GM18867 (cell line): ENCODE data around the gene KHNYN.
A peak's percentile ranks its signal among the peaks of the same experiment; 100 is the strongest.

Source experiments
- ATAC-seq: cut with Tn5 transposase; IDR thresholded peaks from one replicate; pipeline ENCODE4 v1.9.1; 2021; ENCODE audit warnings: mild to moderate bottlenecking, moderate library complexity; ENCODE audit not compliant: unreplicated experiment

KHNYN gene

DNA sequence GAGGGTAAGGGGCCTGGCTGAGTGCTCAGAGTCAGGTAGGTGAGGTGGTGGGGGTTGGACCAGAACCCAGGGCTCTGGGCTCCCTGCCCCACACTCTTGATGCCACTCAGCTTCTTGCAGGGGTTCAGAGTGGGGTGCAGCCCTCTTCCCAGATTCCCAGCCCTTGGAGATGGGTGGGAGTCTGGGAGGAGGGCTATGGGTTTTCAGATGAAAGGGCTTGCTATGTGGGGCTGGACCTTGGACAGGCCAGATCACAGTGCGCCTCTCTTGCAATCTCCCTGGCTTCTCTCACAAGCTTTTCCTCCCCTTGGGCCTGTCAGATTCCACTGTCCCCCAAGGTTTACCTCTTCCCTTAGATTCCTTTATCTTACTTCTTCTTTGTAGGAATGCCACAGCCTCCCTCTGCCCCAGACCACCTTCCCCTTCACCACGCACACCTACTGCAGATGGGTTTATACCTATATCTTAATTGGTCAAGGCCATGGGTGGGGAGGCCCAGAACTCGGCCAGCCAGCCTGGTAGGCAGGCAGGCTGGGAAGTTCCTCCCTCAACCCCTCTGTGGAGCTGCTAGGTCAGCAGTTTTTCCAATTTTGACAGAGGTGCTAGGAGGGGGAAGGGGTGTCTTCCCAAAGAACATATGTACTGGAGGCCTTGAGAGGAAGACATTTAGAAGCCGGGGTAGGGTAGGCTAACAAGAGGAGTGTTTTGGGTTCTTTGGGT lies 29.6 kb upstream of the KHNYN start:
- no peak for ATAC-seq

DNA sequence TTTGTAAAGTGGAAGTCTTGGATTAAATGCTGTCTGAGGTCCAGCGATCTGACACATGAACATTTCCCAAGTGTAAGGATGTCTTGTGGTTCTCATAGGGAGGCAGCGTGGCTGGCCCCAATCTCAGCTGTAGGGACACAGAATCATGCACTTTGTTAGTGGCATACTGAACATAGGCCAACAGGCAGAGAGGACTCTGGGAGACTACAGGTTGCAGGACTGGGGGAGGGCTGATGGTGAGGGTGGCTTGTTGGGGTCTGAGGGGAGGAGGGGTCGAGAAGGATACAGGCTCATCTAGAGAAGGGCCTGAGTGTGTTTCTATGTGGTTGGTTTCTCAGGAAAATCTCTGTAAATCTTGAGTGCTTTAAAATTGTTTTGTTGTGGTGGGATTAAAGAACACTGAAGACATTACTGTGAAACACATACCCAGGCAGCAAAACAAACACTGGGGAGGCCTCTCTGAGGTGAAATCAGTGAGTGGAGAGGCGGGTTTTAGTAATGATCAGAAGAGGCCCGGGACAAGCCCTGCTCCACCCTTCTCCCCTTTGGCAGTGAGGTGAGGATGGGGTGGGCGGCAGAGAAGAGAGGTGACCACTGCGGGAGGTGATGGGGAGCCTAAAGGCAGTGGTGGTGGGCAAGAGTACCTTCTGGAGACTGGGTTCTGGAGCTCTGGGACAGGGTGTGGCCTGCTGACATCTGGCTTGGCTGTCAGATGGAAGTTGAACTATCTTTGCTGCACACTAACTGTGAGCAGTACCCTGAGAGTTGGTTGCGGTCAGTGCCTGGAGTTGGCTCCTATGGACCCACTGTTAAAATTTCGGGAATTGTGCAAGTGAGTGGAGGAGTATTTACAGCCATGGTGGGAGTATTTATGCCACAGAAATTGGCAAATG lies 27.7 kb upstream of the KHNYN start:
- ATAC-seq = no peak

DNA sequence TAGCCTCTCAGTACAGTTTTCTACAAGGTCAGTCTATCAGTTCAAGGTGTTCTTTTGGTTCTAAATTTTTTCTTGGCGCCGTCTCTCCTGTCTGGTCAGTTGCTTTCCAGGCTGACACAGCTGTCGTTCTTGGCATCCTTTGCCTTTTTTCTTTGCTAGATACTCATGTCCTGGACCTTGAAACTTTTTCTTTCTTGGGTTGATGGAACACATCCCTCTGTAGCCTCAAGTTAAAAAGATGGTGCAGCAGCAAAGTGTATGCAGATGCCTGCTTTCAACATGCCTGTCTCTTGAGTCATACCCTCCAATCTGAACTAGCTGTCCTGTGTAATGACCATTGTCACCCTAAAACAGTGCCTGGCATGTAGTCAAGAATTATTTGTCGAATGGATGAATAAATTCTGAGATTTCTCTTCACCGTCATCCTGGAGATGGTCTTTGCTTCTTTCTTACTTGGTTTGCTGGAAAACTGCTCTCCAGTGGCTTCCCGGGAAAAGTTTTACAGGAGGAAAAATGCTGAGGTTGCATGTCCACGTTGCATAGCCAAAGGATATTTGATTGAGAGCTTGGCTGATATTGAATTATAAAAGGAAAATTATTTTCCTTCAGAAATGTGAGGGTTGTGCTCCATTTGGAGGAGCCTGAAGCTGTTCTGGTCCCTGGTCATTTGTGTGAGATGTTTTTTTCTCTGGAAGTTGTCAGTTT lies 26.3 kb upstream of the KHNYN start:
- ATAC-seq = no peak

DNA sequence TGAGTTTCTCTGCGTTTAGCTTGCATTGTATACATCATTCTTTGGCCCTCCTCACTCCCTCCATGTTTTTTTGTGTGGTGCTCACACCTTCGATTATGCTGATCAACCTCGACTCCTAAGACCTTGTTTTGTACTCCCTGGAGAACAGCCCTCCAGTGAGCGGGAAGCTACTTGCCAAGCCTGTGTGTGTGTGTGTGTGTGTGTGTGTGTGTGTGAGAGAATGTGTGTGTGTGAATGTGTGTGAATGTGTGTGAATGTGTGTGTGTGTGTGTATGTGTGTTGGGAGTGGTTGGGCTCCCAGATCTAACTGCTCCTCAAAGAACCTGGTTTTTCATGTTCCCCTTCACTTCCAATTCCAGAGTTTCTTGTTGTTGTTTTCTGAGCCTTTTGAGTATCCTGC lies 24.9 kb upstream of the KHNYN start:
- no peak for ATAC-seq

DNA sequence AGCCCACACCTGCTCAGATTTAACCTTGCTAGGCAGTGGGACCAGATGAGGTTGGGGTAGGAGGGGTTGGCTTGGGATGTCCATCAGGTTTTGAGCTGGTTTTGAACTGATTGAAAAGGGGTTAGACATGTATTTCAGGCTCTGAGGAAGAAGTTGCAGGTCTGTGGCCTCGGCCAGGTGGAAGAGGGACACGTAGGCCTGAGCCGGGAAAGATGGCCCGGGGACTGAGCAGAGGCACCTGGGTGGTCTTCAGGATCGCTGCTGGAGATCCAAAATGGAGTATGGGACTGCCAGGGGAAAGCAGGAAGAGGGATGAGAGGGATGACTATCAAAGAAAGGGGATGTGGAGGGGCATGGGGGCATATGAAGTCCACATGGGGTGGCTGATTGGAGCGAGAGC lies 23.3 kb upstream of the KHNYN start:
- ATAC-seq = no peak

DNA sequence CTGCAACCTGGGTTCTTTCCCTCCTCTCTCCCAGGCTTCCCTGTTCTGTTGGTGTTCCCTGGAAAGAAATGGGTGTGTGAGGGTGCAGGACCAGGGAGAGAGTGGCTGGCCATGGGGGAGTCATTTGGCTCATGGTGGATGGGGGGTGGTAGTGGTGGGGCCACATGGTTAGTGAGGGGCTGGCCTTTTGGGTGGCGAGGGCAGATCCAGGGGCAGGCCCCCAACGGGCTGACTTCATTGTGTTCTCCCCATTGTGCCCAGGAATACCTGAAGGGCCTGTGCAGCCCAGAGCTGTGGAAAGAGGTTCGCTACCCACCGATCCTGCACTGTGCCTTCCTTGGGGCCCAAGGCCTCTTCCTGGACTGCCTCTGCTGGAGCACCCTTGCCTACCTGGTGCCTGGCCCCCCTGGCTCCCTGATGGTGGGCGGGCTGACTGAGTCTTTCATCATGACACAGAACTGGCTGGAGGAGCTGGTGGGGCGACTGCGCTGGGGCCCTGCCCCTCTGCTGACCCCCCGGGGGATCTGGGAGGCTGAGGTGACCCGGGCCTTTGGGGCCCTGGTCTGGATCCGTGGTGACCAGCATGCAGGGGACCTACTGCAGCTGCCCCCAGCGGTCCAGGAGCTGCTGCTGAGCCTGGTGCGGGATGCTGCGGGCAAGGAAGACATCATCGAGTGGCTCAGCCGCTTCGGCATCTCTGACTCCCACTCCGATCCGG lies 22.0 kb upstream of the KHNYN start:
- no peak for ATAC-seq

DNA sequence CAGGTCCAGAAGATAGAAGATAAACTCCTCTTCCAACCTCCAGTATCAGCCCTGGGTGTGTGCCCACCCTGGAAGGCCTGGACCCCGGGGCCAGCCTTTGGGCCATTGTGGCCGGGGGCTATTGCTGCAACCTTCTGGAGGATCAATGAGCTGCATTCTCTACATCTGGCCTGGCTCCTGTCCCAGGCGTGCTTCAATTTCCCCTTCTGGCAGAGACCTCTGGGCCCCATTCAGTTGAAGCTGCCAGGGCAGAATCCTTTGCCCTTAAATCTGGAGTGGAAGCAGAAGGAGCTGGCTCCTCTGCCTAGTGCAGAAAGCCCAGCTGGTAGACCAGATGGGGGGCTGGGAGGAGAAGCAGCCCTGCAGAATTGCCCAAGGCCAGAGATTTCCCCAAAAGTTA lies 21.0 kb upstream of the KHNYN start:
- no peak for ATAC-seq

DNA sequence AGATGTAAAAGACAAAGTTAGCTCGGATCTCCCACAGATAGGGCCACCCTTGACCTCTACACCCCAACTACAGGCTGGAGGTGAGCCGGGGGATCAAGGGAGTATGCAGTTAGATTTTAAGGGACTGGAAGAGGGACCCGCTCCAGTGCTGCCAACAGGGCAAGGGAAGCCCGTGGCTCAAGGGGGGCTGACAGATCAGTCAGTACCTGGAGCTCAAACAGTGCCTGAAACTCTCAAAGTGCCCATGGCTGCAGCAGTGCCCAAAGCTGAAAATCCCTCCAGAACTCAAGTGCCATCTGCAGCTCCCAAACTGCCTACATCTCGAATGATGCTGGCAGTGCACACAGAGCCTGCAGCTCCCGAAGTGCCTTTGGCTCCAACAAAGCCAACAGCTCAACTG lies 20.6 kb upstream of the KHNYN start:
- no peak for ATAC-seq

DNA sequence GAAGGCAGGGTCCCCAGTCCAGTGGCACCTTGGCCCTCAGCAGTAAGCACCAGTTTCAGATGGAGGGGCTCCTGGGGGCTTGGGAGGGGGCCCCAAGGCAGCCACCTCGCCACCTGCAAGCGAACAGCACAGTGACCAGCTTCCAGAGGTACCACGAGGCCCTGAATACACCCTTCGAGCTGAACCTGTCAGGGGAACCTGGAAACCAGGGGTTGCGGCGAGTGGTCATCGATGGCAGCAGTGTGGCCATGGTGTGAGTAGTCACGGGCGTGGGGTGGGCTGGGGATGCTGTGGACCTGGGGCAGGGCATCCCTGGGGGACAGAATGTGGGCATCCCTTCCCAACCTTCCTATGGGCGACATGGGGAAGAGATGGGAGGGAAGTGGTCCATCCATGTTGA lies 19.8 kb upstream of the KHNYN start:
- no peak for ATAC-seq

DNA sequence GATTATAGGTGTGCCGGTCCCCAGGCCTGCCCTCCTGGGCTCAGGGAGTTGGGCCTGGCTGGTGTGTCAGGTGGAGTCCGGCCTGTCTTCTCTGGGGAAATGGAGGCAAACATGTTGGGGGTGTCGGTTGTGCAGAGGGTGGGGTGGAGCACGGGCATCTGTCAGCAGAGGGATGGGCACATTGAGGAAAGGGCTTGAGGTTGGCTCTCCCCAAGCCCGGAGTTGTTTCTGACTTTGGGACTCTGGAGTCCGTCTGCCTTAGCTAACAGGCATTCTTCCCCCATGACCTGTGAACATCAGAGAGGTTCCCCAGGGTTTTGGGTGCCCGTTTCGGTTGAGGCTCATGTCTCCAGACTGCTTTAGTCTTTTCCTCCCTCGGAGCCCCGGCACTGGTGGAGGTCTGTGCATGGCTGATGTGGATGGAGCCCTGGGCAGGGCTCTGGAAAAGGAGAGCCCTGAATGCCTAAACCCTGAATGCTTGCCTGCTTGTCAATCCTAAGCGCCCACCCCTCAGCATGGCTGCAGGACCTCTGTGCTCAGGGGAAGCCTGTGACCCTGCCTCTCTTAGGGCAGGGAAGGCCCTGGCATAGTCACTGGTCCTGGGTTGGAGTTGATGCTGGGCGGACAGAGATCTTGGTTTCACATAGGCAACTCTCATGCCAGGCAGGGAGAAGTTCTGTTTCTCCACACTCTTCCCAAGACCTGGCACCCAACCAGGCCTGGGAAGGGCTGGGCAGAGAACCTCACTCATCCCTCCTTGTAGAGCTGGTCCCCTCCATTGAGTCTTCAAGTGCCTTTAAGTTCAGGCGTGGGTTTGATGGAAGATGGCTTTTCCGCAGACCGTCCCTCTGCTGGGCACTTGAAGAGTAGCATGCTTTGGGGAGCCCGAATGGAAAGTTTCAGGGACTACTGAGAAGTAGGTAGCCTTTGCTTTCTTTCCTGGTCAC lies 18.0 kb upstream of the KHNYN start:
- peak; percentile 77 for ATAC-seq

DNA sequence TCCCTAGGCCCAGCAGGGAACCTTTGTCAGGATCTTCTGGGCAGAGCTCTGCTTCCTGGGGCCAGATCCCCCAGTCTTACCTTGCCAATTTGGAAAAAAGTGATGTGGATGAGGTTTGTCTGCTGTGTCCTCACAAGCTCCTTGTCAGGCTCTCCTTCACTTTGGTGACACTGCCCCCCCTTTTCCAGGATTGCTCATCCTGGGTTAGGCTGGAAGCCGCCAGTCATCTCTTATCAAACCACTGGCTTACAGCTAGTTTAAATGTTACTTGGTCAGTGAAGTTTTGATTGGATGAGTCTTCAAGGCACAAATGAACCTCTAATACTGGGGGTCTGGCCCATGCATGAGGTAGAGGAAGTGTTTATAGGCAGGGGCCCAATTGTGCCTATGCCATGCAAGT lies 15.7 kb upstream of the KHNYN start:
- no peak for ATAC-seq

DNA sequence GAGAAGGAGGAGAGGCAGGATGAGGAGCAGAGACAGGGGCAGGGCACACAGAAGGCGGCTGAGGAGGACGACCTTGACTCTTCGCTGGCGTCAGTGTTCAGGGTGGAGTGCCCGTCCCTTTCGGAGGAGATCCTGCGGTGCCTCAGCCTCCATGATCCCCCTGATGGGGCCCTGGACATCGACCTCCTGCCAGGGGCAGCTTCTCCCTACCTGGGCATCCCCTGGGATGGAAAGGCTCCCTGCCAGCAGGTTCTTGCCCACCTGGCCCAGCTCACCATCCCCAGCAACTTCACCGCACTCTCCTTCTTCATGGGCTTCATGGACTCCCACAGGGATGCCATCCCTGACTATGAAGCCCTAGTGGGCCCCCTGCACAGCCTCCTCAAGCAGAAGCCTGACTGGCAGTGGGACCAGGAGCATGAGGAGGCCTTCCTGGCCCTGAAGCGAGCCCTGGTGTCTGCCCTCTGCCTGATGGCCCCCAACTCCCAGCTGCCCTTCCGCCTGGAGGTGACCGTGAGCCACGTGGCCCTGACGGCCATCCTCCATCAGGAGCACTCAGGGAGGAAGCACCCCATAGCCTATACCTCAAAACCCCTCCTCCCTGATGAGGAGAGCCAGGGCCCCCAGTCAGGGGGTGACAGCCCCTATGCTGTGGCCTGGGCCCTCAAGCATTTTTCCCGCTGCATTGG lies 14.9 kb upstream of the KHNYN start:
- ATAC-seq = no peak

DNA sequence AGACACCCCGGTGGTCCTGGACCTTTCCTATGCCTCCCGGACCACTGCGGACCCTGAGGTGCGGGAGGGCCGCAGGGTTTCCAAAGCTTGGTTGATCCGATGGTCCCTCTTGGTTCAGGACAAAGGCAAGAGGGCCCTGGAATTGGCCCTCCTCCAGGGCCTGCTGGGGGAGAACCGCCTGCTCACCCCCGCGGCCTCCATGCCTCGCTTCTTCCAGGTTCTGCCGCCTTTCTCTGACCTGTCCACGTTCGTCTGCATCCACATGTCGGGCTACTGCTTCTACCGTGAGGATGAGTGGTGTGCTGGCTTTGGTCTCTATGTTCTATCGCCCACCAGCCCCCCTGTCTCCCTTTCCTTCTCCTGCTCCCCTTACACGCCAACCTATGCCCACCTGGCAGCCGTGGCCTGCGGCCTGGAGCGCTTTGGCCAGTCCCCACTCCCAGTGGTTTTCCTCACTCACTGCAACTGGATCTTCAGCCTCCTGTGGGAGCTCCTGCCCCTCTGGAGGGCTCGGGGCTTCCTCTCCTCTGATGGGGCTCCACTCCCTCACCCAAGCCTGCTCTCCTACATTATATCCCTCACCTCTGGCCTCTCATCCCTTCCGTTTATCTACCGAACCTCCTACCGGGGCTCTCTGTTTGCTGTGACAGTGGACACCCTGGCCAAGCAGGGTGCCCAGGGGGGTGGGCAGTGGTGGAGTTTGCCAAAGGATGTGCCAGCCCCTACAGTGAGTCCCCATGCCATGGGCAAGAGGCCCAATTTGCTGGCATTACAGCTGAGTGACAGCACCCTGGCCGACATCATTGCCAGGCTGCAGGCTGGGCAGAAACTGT lies 14.1 kb upstream of the KHNYN start:
- ATAC-seq = no peak

DNA sequence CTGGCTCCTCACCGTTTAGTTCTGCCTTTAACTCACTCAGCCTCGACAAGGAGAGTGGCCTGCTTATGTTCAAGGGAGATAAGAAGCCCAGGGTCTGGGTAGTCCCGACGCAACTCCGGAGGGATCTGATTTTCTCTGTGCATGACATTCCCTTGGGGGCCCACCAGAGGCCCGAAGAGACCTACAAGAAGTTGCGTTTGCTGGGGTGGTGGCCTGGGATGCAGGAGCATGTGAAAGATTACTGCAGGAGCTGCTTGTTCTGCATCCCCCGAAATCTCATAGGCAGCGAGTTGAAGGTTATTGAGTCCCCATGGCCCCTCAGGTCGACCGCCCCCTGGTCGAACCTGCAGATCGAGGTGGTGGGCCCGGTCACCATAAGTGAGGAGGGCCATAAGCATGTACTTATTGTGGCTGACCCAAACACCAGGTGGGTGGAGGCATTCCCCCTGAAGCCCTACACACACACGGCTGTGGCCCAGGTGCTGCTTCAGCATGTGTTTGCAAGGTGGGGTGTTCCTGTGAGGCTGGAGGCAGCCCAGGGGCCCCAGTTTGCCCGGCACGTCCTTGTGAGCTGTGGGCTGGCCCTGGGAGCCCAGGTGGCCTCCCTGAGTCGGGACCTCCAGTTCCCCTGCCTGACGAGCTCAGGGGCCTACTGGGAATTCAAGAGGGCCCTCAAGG lies 13.4 kb upstream of the KHNYN start:
- ATAC-seq = no peak

DNA sequence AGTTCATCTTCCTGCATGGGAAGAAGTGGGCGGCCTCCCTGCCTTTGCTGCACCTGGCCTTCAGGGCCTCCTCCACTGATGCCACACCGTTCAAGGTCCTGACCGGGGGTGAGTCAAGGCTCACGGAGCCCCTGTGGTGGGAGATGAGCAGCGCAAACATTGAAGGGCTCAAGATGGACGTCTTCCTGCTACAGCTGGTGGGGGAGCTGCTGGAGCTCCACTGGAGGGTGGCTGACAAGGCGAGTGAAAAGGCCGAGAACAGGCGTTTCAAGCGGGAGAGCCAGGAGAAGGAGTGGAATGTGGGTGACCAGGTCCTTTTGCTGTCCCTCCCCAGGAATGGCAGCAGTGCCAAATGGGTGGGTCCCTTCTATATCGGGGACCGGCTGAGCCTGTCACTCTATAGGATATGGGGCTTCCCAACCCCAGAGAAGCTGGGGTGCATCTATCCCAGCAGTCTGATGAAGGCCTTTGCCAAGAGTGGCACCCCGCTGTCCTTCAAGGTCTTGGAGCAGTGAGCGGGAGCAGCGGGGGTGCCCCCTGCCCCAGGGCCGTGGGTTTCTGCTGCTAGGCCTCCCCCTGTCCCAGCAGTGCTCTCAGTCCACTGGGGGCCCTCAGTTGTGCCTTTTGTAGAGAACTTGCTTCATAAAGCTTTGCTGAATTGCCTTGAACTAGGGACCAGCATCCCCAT lies 12.7 kb upstream of the KHNYN start:
- no peak for ATAC-seq

DNA sequence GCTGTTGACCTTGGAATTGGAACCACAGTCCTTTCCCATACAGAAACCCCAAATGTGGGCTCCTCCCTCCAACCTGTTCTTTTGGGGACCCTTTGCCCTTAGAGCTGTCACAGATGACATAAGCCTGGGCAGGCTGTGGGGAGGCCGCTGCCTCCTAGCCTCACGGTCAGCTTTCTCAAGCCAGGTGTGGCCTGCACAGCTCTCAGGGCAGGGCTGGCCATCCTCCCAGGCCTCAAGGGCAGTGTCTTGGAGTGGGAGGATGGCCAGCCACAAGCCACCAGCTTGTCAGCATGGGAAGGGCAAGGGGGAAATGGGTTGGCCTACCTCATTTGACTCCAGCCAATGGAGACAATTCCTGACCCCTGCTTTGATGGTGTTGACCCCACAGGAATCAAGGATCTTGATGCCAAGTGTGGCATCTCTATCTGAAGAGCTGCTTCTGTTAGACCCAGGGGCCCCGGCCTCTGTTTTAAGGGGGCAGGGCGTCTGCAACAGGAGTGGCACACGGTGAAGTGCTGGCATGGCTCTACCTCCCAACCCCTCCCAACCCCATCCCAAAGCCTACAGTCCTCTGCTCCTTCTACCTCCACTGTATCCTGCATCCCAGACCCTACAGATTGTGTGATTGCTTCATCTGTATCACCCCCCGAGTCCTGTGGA lies 11.8 kb upstream of the KHNYN start:
- no peak for ATAC-seq

DNA sequence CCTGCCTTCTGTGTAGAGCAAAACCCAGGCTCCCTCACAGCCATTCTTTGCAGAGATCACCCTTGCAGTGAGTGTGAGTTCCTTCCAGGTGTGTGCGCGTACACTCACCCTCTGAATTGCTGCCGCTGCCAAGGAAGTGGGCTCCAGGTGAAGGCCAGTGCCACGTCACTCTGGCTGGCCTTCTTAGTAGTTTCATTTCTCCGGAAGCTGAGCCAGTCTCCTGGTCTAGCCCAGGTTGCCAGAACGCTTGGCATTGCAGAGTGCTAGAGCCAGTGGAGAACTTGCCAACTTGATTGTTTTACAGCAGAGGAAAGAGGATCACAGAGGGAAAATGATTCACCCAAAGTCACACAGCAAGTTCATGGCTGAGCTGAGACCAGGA lies 11.3 kb upstream of the KHNYN start:
- no peak for ATAC-seq
